NCI-H1417 (cell line): ENCODE data around the gene ST6GALNAC1.
A peak's percentile ranks its signal among the peaks of the same experiment; 100 is the strongest.

ENCODE experiments used
- DNase-seq, 3 experiments: peaks; one replicate each; lab custom pipeline; 2025; lab: John Stamatoyannopoulos, UW

The ST6GALNAC1 gene

GRCh38 chr17:76676629-76677028 is 33.1 kb upstream of the ST6GALNAC1 start:
- DNase-seq = no peak

- DNase-seq = no peak
Measured at GRCh38 chr17:76675648-76676047, 32.1 kb upstream of the ST6GALNAC1 start.

- DNase-seq = no peak
Measured at GRCh38 chr17:76674600-76674999, 31.0 kb upstream of the ST6GALNAC1 start.

GRCh38 chr17:76673729-76674128 is 30.2 kb upstream of the ST6GALNAC1 start:
- no peak for DNase-seq

GRCh38 chr17:76672892-76673291 is 29.3 kb upstream of the ST6GALNAC1 start:
- DNase-seq = no peak

- peak; percentile 24 to 75 (median 54) for DNase-seq
Measured at GRCh38 chr17:76672270-76672851, 28.8 kb upstream of the ST6GALNAC1 start.

- no peak for DNase-seq
Measured at GRCh38 chr17:76671912-76672262, 28.3 kb upstream of the ST6GALNAC1 start.

- DNase-seq = peak; percentile 99 to 100 (median 100)
Measured at GRCh38 chr17:76671123-76671911, 27.8 kb upstream of the ST6GALNAC1 start.

- DNase-seq = peak in 1 of 3 experiments; percentile 32
Measured at GRCh38 chr17:76670718-76671122, 27.2 kb upstream of the ST6GALNAC1 start.

GRCh38 chr17:76670020-76670717 is 26.6 kb upstream of the ST6GALNAC1 start:
- DNase-seq = no peak

- DNase-seq = no peak
Measured at GRCh38 chr17:76667786-76668453, 24.4 kb upstream of the ST6GALNAC1 start.

- no peak for DNase-seq
Measured at GRCh38 chr17:76667491-76667755, 23.9 kb upstream of the ST6GALNAC1 start.

GRCh38 chr17:76660656-76661042 is 17.1 kb upstream of the ST6GALNAC1 start:
- DNase-seq = no peak

GRCh38 chr17:76659928-76660655 is 16.5 kb upstream of the ST6GALNAC1 start:
- peak in 2 of 3 experiments; percentile 45 to 68 for DNase-seq

- no peak for DNase-seq
Measured at GRCh38 chr17:76658242-76658662, 14.7 kb upstream of the ST6GALNAC1 start.

GRCh38 chr17:76657505-76658241 is 14.1 kb upstream of the ST6GALNAC1 start:
- DNase-seq = peak in 2 of 3 experiments; percentile 60 to 77

- no peak for DNase-seq
Measured at GRCh38 chr17:76654408-76654807, 10.9 kb upstream of the ST6GALNAC1 start.

- no peak for DNase-seq
Measured at GRCh38 chr17:76650504-76650903, 6.9 kb upstream of the ST6GALNAC1 start.

- DNase-seq = no peak
Measured at GRCh38 chr17:76646712-76647111, 3.2 kb upstream of the ST6GALNAC1 start.

GRCh38 chr17:76645481-76645880 is 1.9 kb upstream of the ST6GALNAC1 start:
- no peak for DNase-seq

GRCh38 chr17:76644995-76645394 is 1.4 kb upstream of the ST6GALNAC1 start:
- no peak for DNase-seq
